ENCODE data around the gene NHS.
"Not testable (repeated sequence)": the region's sequence is repeated elsewhere in the genome, so short reads cannot be mapped to it uniquely, and the experiment has no call there.

The NHS gene

DNA sequence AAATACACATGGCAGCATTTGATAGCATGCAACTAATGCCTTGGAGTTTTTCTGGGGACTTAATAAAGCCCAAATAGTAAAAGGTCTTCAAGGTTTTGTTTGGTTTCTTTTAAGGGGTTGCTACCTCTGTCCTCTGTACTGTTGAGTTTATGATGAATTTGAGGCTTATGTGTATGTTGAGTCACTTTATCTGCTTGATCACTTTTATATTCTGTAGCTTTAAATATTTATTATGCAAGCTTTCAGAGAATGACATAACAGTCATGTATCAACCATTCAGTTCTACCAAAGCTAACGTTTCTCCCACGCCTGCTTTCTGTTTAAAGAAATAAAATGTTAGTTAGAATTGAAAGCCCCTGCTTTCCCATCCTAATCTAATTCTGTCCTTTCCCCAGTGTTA lies 122.2 kb downstream of the NHS start:
- H3K4me2 ChIP-seq (ENCODE audit: insufficient read depth, low read length): no peak overlapping the region
- no peak overlapping the region for H2AFZ ChIP-seq (ENCODE audit: low read depth, low read length)
- H3K36me3 ChIP-seq (ENCODE audit: insufficient read depth, low read length): no peaks in the 10 kb centered on the region
- H4K20me1 ChIP-seq (ENCODE audit: insufficient read depth, low read length): no peaks in the 10 kb centered on the region
- H3K27me3 ChIP-seq (ENCODE audit: insufficient read depth, low read length, poor library complexity): no peaks in the 10 kb centered on the region
- H3K79me2 ChIP-seq (ENCODE audit: insufficient read depth, low read length): no peaks in the 10 kb centered on the region
- ATAC-seq (ENCODE audit: insufficient read depth, low read depth) (no peak), DNase-seq (no peak)
- no peak overlapping the region for H3K9ac ChIP-seq (ENCODE audit: low read depth, low read length)
- H3K9me3 ChIP-seq (ENCODE audit: insufficient read depth, low read length, severe bottlenecking): no peaks in the 10 kb centered on the region
- TF ChIP-seq, protein P1, sequence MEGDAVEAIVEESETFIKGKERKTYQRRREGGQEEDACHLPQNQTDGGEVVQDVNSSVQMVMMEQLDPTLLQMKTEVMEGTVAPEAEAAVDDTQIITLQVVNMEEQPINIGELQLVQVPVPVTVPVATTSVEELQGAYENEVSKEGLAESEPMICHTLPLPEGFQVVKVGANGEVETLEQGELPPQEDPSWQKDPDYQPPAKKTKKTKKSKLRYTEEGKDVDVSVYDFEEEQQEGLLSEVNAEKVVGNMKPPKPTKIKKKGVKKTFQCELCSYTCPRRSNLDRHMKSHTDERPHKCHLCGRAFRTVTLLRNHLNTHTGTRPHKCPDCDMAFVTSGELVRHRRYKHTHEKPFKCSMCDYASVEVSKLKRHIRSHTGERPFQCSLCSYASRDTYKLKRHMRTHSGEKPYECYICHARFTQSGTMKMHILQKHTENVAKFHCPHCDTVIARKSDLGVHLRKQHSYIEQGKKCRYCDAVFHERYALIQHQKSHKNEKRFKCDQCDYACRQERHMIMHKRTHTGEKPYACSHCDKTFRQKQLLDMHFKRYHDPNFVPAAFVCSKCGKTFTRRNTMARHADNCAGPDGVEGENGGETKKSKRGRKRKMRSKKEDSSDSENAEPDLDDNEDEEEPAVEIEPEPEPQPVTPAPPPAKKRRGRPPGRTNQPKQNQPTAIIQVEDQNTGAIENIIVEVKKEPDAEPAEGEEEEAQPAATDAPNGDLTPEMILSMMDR (IDR thresholded peaks at IDR 0.05; ENCODE audit: borderline replicate concordance, extremely low read depth, low read length, poor library complexity, severe bottlenecking): no peak
- TF ChIP-seq EZH2 (IDR thresholded peaks at IDR 0.05; ENCODE audit: borderline replicate concordance, low read depth, low read length, severe bottlenecking): no peak
- H3K4me3 ChIP-seq (ENCODE audit: low read depth in 1 of 2, low read length in 2 of 2): no peak overlapping the region
- no peak overlapping the region for H3K27ac ChIP-seq (ENCODE audit: low read length)
- H3K4me1 ChIP-seq (ENCODE audit: insufficient read depth, low read length): no peaks in the 10 kb centered on the region

DNA sequence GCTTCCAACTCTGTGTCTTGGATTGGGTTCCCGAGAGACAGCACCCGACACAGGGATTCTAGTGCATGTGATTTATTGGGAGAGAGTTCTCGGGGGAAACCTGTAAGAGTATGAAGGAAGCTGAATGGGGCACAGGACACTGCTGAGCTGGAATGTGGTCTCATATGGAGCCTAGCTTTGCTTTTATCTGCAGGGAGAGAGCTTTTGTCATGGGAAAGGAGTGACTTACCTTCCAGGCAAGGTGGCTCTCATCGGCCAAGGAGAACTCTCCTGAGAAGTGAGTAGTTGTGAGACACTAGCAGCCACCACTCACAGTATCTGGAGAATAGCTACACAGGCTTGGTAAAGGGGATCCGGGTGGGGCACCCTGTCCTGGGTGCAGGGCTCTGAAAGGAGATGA lies 124.5 kb downstream of the NHS start:
- H3K4me3 ChIP-seq (ENCODE audit: low read depth in 1 of 2, low read length in 2 of 2): no peak overlapping the region
- no peak overlapping the region for H3K27ac ChIP-seq (ENCODE audit: low read length)

DNA sequence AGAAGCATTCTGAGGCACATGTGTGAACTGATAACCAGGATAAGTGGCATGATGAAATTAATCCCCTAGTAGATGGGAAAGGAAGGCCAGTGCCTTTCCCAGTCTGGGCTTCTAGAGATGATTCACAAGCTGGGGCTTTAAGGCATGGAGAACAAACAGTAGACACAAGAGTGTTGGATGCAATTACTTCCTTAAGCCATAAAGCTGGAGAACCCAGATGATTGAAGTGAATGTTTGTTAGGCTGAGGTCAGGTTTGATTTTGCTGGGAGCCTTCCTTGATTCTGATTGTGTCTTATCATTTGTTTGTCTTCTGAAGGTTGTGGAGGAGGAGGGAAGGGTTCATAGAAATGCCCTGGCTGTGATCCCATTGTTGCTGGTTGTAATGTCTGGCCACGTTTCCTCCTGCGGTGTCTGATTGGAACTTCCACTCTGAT lies 125.2 kb downstream of the NHS start:
- TF ChIP-seq EZH2 (IDR thresholded peaks at IDR 0.05; ENCODE audit: borderline replicate concordance, low read depth, low read length, severe bottlenecking): no peak
- TF ChIP-seq, protein P1 (IDR thresholded peaks at IDR 0.05; ENCODE audit: borderline replicate concordance, extremely low read depth, low read length, poor library complexity, severe bottlenecking): no peak
- Histone ChIP-seq H3K27me3 (ENCODE audit: insufficient read depth, low read length, poor library complexity) (no peaks in the 10 kb centered on the region), H4K20me1 (ENCODE audit: insufficient read depth, low read length) (no peaks in the 10 kb centered on the region), H3K4me3 (ENCODE audit: low read depth in 1 of 2, low read length in 2 of 2) (no peak overlapping the region), H3K79me2 (ENCODE audit: insufficient read depth, low read length) (no peaks in the 10 kb centered on the region), H3K9me3 (ENCODE audit: insufficient read depth, low read length, severe bottlenecking) (no peaks in the 10 kb centered on the region), H2AFZ (ENCODE audit: low read depth, low read length) (no peak overlapping the region), H3K9ac (ENCODE audit: low read depth, low read length) (no peak overlapping the region), H3K4me2 (ENCODE audit: insufficient read depth, low read length) (no peak overlapping the region), H3K27ac (ENCODE audit: low read length) (no peak overlapping the region), H3K4me1 (ENCODE audit: insufficient read depth, low read length) (no peaks in the 10 kb centered on the region), H3K36me3 (ENCODE audit: insufficient read depth, low read length) (no peaks in the 10 kb centered on the region)
- ATAC-seq (ENCODE audit: insufficient read depth, low read depth) (no peak), DNase-seq (no peak)

More for the DNA sequence above, 124.5 kb downstream of the NHS start:
- H4K20me1 ChIP-seq (ENCODE audit: insufficient read depth, low read length): no peaks in the 10 kb centered on the region
- H3K36me3 ChIP-seq (ENCODE audit: insufficient read depth, low read length): no peaks in the 10 kb centered on the region
- no peaks in the 10 kb centered on the region for H3K4me1 ChIP-seq (ENCODE audit: insufficient read depth, low read length)
- H2AFZ ChIP-seq (ENCODE audit: low read depth, low read length): no peak overlapping the region
- DNase-seq (no peak), ATAC-seq (ENCODE audit: insufficient read depth, low read depth) (no peak)
- no peak overlapping the region for H3K4me2 ChIP-seq (ENCODE audit: insufficient read depth, low read length)
- H3K9me3 ChIP-seq (ENCODE audit: insufficient read depth, low read length, severe bottlenecking): no peaks in the 10 kb centered on the region
- H3K9ac ChIP-seq (ENCODE audit: low read depth, low read length): no peak overlapping the region
- TF ChIP-seq, protein P1 (IDR thresholded peaks at IDR 0.05; ENCODE audit: borderline replicate concordance, extremely low read depth, low read length, poor library complexity, severe bottlenecking): no peak
- no peak for TF ChIP-seq EZH2 (IDR thresholded peaks at IDR 0.05; ENCODE audit: borderline replicate concordance, low read depth, low read length, severe bottlenecking)
- no peaks in the 10 kb centered on the region for H3K27me3 ChIP-seq (ENCODE audit: insufficient read depth, low read length, poor library complexity)
- no peaks in the 10 kb centered on the region for H3K79me2 ChIP-seq (ENCODE audit: insufficient read depth, low read length)

DNA sequence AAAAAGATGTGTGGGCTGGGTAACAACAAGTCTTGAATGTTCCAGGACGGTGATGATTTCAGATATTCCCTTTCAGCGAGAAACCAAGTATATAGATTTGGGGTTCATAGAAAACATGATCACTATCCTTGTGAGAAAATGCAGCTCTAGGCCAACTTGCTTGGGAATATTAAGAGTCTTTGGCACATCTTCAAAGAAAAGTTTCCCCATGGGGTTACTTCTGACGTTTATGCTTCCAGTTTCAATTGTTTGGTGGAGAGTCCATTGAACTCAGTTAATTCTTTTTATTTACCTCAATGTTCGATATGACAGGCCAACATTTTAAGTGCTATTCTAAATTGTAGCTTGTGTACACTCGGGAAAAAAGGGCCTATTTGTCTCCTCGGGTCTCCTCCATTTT lies 126.7 kb downstream of the NHS start:
- no peak overlapping the region for H3K27ac ChIP-seq (ENCODE audit: low read length)
- no peak overlapping the region for H2AFZ ChIP-seq (ENCODE audit: low read depth, low read length)
- no peaks in the 10 kb centered on the region for H3K27me3 ChIP-seq (ENCODE audit: insufficient read depth, low read length, poor library complexity)
- ATAC-seq (ENCODE audit: insufficient read depth, low read depth) (no peak), DNase-seq (no peak)
- H3K36me3 ChIP-seq (ENCODE audit: insufficient read depth, low read length): no peaks in the 10 kb centered on the region
- H4K20me1 ChIP-seq (ENCODE audit: insufficient read depth, low read length): no peaks in the 10 kb centered on the region
- no peaks in the 10 kb centered on the region for H3K4me1 ChIP-seq (ENCODE audit: insufficient read depth, low read length)
- TF ChIP-seq, protein P1 (IDR thresholded peaks at IDR 0.05; ENCODE audit: borderline replicate concordance, extremely low read depth, low read length, poor library complexity, severe bottlenecking): no peak
- H3K9me3 ChIP-seq (ENCODE audit: insufficient read depth, low read length, severe bottlenecking): no peaks in the 10 kb centered on the region
- H3K79me2 ChIP-seq (ENCODE audit: insufficient read depth, low read length): no peaks in the 10 kb centered on the region
- no peak overlapping the region for H3K4me2 ChIP-seq (ENCODE audit: insufficient read depth, low read length)
- H3K4me3 ChIP-seq (ENCODE audit: low read depth in 1 of 2, low read length in 2 of 2): no peak overlapping the region
- H3K9ac ChIP-seq (ENCODE audit: low read depth, low read length): no peak overlapping the region

DNA sequence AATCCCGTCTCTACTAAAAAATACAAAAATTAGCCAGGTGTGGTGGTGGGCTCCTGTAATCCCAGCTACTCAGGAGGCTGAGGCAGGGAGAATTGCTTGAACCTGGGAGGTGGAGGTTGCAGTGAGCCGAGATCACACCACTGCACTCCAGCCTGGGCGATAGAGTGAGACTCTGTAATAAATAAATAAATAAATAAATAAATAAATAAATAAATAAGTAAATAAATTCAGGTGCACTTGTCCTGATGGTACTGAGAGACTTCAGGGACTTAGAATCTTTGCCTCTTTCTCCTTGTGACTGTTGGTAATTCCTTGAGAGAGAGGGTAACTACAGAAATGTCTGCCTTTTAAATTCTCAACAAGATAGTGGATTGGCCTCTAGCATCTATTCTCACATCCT lies 131.4 kb downstream of the NHS start:
- not testable (repeated sequence) for H4K20me1 ChIP-seq (ENCODE audit: insufficient read depth, low read length); ATAC-seq (ENCODE audit: insufficient read depth, low read depth); DNase-seq; H3K4me1 ChIP-seq (ENCODE audit: insufficient read depth, low read length); H3K9ac ChIP-seq (ENCODE audit: low read depth, low read length); H3K36me3 ChIP-seq (ENCODE audit: insufficient read depth, low read length); H3K27me3 ChIP-seq (ENCODE audit: insufficient read depth, low read length, poor library complexity); H3K4me2 ChIP-seq (ENCODE audit: insufficient read depth, low read length); H2AFZ ChIP-seq (ENCODE audit: low read depth, low read length); H3K4me3 ChIP-seq (ENCODE audit: low read depth in 1 of 2, low read length in 2 of 2); H3K79me2 ChIP-seq (ENCODE audit: insufficient read depth, low read length); H3K27ac ChIP-seq (ENCODE audit: low read length); H3K9me3 ChIP-seq (ENCODE audit: insufficient read depth, low read length, severe bottlenecking)
